Uterus (tissue), 2 donors: ENCODE results near the gene GAP43.

Source experiments
- CTCF ChIP-seq, 4 experiments: fragments of 200-600 bp in 2 of 4; fragments of 450-650 bp in 2 of 4; sonication (generic) in 2 of 4; IDR thresholded peaks; one replicate each; pipeline ENCODE4 v1.5.1; 2016 to 2019; ENCODE audit warnings: antibody characterized with exemption in 4 of 4, mild to moderate bottlenecking in 2 of 4, moderate library complexity in 1 of 4
- POLR2A ChIP-seq, 2 donors: fragments of 450-650 bp; IDR thresholded peaks; one replicate each; pipeline ENCODE4 v1.6.1; 2016; ENCODE audit warnings: antibody characterized with exemption in 2 of 2, mild to moderate bottlenecking in 1 of 2, moderate library complexity in 1 of 2

GRCh38 chr3:115590873-115591272, 32.4 kb upstream of the GAP43 start:
- TF ChIP-seq CTCF (IDR thresholded peaks at IDR 0.05) (no peak), POLR2A (IDR thresholded peaks at IDR 0.05) (no peak)
